KG1 (cell line): ENCODE results near the gene ZP4.
"Not testable (repeated sequence)": the region's sequence is repeated elsewhere in the genome, so short reads cannot be mapped to it uniquely, and the experiment has no call there.

Experiments used
- DNase-seq: peaks from one replicate; lab custom pipeline; 2025; lab: John Stamatoyannopoulos, UW

ZP4 gene

GRCh38 chr1:237877631-237878030, 13.1 kb downstream of the ZP4 start:
- DNase-seq, result no peak

GRCh38 chr1:237875291-237875690, 15.4 kb downstream of the ZP4 start:
- no peak for DNase-seq

- no peak for DNase-seq
Measured at GRCh38 chr1:237873487-237874211, 17.1 kb downstream of the ZP4 start.

GRCh38 chr1:237868817-237869600, 21.7 kb downstream of the ZP4 start:
- DNase-seq, result no peak

GRCh38 chr1:237867380-237867888, 23.3 kb downstream of the ZP4 start:
- DNase-seq, result no peak

GRCh38 chr1:237864338-237865244, 26.1 kb downstream of the ZP4 start:
- peak; percentile 24 for DNase-seq

- no peak for DNase-seq
Measured at GRCh38 chr1:237863234-237863633, 27.5 kb downstream of the ZP4 start.

GRCh38 chr1:237861944-237862343, 28.8 kb downstream of the ZP4 start:
- no peak for DNase-seq

GRCh38 chr1:237858992-237859391, 31.7 kb downstream of the ZP4 start:
- no peak for DNase-seq

GRCh38 chr1:237857455-237857854, 33.3 kb downstream of the ZP4 start:
- DNase-seq, result no peak

GRCh38 chr1:237852342-237852741, 38.4 kb downstream of the ZP4 start:
- no peak for DNase-seq

GRCh38 chr1:237851210-237851845, 39.4 kb downstream of the ZP4 start:
- peak; percentile 49 for DNase-seq

GRCh38 chr1:237843516-237843915, 47.2 kb downstream of the ZP4 start:
- DNase-seq, result not testable (repeated sequence)

- no peak for DNase-seq
Measured at GRCh38 chr1:237841485-237841884, 49.2 kb downstream of the ZP4 start.

- DNase-seq, result no peak
Measured at GRCh38 chr1:237838904-237839534, 51.7 kb downstream of the ZP4 start.

GRCh38 chr1:237838320-237838719, 52.4 kb downstream of the ZP4 start:
- DNase-seq, result no peak

GRCh38 chr1:237834461-237834860, 56.3 kb downstream of the ZP4 start:
- DNase-seq, result no peak

GRCh38 chr1:237834048-237834447, 56.7 kb downstream of the ZP4 start:
- DNase-seq, result no peak

- DNase-seq, result no peak
Measured at GRCh38 chr1:237832858-237833257, 57.9 kb downstream of the ZP4 start.
